SH-SY5Y (cell line): ENCODE results near the gene CD151.

ENCODE experiments used
- GATA2 ChIP-seq: IDR thresholded peaks from 2 replicates; pipeline ENCODE4 v1.6.1; 2011; ENCODE audit warnings: mild to moderate bottlenecking, low read depth, low read length
- GATA3 ChIP-seq: IDR thresholded peaks from 2 replicates; pipeline ENCODE4 v1.6.1; 2011; ENCODE audit warnings: low read depth, mild to moderate bottlenecking, low read length, moderate library complexity

- TF ChIP-seq GATA3 (no peak), GATA2 (no peak)
These were observed 6.0 kb upstream of the CD151 start for GRCh38 chr11:826836-827145.
